ENCODE results near the gene PSMB8. TPM values are rescaled to one million over a fixed set of nuclear protein-coding genes. Genes with fewer than 3 reads are reported as not detected.
A peak's percentile ranks its signal among the peaks of the same experiment; 100 is the strongest.
"Not testable (repeated sequence)": the region's sequence is repeated elsewhere in the genome, so short reads cannot be mapped to it uniquely, and the experiment has no call there.

PSMB8 gene
- total RNA-seq, 3 donors from 2014 or later (not counting 1 experiment from before 2014, with no cell fraction given) = 160 to 170 (median 161) TPM

DNA sequence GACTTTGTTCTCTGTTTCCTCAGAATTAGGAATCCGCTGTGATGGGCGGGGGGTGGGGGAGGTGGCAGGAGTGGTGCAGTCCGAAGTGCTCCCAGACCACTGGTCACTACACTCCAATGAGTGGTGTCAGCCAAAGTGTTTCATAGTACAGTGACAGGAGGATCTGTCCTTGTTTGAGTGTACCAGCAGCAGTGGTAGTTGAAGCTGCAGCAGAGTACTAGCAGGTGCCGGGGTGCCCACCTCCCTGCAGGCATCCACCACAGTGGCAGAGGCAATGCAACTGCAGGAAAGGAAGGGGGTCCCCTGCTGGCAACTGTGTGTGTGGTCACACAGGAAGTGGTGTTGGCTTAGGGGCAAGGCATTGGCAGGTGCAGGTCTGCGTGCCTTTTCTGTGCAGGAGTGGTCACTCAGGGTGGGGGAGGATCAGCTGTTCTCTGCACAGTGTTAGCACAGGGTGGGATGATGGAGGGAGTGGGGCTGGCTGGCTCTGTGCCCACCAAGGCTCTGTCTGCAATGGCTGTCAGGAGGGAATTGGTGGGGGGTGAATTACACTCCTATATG lies 36.7 kb downstream of the PSMB8 start:
- Histone ChIP-seq H3K36me3 (ENCODE audit: control insufficient read depth, insufficient read depth, low read length) (no peaks in the 10 kb centered on the region), H3K9me3 (ENCODE audit: control insufficient read depth, insufficient read depth, low read length) (no peaks in the 10 kb centered on the region), H3K4me1 (ENCODE audit: control insufficient read depth, insufficient read depth, low read length) (peaks cover 8% of the 10 kb centered on the region), H3K4me3 (ENCODE audit: low read length) (no peak overlapping the region), H3K27me3 (ENCODE audit: control insufficient read depth, insufficient read depth, low read length) (peaks cover 2% of the 10 kb centered on the region), H3K27ac (ENCODE audit: low read length) (no peak overlapping the region)
- peaks cover 4 to 6% of the 10 kb centered on the region in 2 donors for H3K4me1 Mint-ChIP-seq
- H3K27me3 Mint-ChIP-seq (ENCODE audit: low read depth in 2 of 2) = peaks cover 31 to 44% of the 10 kb centered on the region in 2 donors
- no peaks in the 10 kb centered on the region for H3K36me3 Mint-ChIP-seq
- TF ChIP-seq, protein P1, sequence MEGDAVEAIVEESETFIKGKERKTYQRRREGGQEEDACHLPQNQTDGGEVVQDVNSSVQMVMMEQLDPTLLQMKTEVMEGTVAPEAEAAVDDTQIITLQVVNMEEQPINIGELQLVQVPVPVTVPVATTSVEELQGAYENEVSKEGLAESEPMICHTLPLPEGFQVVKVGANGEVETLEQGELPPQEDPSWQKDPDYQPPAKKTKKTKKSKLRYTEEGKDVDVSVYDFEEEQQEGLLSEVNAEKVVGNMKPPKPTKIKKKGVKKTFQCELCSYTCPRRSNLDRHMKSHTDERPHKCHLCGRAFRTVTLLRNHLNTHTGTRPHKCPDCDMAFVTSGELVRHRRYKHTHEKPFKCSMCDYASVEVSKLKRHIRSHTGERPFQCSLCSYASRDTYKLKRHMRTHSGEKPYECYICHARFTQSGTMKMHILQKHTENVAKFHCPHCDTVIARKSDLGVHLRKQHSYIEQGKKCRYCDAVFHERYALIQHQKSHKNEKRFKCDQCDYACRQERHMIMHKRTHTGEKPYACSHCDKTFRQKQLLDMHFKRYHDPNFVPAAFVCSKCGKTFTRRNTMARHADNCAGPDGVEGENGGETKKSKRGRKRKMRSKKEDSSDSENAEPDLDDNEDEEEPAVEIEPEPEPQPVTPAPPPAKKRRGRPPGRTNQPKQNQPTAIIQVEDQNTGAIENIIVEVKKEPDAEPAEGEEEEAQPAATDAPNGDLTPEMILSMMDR (IDR thresholded peaks at IDR 0.05) = no peak
- H3K27ac Mint-ChIP-seq = no peak overlapping the region
- DNase-seq = no peak
- ATAC-seq = peak; percentile 35 to 54 (median 36)
- WGBS (ENCODE audit: insufficient coverage) = 70% methylated on average over 5 of the region's 5 CpGs
- intact Hi-C loops (cut with micrococcal nuclease) = no loop called here
- H3K9me3 Mint-ChIP-seq = no peaks in the 10 kb centered on the region
- no peak overlapping the region for H3K4me3 Mint-ChIP-seq

DNA sequence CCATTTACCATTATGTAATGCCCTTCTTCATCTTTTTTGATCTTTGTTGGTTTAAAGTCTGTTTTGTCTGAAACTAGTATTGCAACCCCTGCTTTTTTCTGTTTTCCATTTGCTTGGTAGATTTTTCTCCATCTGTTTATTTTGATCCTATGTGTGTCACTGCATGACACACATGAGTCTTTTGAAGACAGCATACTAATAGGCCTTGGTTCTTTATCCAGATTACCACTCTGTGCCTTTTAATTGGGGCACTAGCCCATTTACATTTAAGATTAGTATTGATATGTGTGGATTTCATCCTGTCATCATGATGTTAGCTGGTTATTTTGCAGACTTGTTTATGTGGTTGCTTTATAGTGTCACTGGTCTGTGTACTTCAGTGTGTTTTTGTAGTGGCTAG lies 38.4 kb downstream of the PSMB8 start:
- H3K4me1 ChIP-seq (ENCODE audit: control insufficient read depth, insufficient read depth, low read length); H3K27ac Mint-ChIP-seq; H3K4me1 Mint-ChIP-seq; ATAC-seq; intact Hi-C loops (cut with micrococcal nuclease); H3K27ac ChIP-seq (ENCODE audit: low read length); H3K9me3 Mint-ChIP-seq; H3K4me3 Mint-ChIP-seq; H3K27me3 ChIP-seq (ENCODE audit: control insufficient read depth, insufficient read depth, low read length); H3K4me3 ChIP-seq (ENCODE audit: low read length); H3K36me3 ChIP-seq (ENCODE audit: control insufficient read depth, insufficient read depth, low read length); DNase-seq; H3K9me3 ChIP-seq (ENCODE audit: control insufficient read depth, insufficient read depth, low read length); H3K36me3 Mint-ChIP-seq: not testable (repeated sequence)
- peaks cover 39 to 58% of the 10 kb centered on the region in 2 donors for H3K27me3 Mint-ChIP-seq (ENCODE audit: low read depth in 2 of 2)

DNA sequence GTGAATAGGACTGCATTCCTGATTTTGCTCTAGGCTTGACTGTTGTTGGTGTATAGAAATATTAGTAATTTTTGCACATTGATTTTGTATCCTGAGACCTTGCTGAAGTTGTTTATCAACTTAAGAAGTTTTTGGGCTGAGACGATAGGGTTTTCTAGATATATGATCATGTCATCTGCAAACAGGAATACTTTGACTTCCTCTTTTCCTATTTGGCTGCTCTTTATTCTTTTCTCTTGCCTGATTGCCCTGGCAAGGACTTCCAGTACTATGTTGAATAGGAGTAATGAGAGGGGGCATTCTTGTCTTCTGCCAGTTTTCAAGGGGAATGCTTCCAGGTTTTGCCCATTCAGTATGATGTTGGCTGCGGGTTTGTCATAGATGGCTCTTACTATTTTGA lies 40.4 kb downstream of the PSMB8 start:
- intact Hi-C loops (cut with micrococcal nuclease) = no loop called here
- Mint-ChIP-seq H3K9me3 (peaks cover 0 to 7% of the 10 kb centered on the region in 2 donors), H3K27me3 (ENCODE audit: low read depth in 2 of 2) (peaks cover 44 to 66% of the 10 kb centered on the region in 2 donors), H3K4me3 (no peak overlapping the region), H3K27ac (no peak overlapping the region), H3K36me3 (peaks cover 7% of the 10 kb centered on the region), H3K4me1 (peaks cover 4 to 6% of the 10 kb centered on the region in 2 donors)
- peaks cover 6% of the 10 kb centered on the region for H3K9me3 ChIP-seq (ENCODE audit: control insufficient read depth, insufficient read depth, low read length)
- no peaks in the 10 kb centered on the region for H3K36me3 ChIP-seq (ENCODE audit: control insufficient read depth, insufficient read depth, low read length)
- H3K4me3 ChIP-seq (ENCODE audit: low read length) = no peak overlapping the region
- peaks cover 8% of the 10 kb centered on the region for H3K4me1 ChIP-seq (ENCODE audit: control insufficient read depth, insufficient read depth, low read length)
- H3K27me3 ChIP-seq (ENCODE audit: control insufficient read depth, insufficient read depth, low read length) = peaks cover 2% of the 10 kb centered on the region
- no peak overlapping the region for H3K27ac ChIP-seq (ENCODE audit: low read length)
- DNase-seq (no peak), ATAC-seq (no peak)
- 100% methylated on average over 1 of the region's 2 CpGs for WGBS (ENCODE audit: insufficient coverage)
- TF ChIP-seq, protein P1 (IDR thresholded peaks at IDR 0.05) = no peak

- H3K27me3 ChIP-seq (ENCODE audit: control insufficient read depth, insufficient read depth, low read length) = peaks cover 9% of the 10 kb centered on the region
- no peak for DNase-seq
- H3K27ac ChIP-seq (ENCODE audit: low read length) = no peak overlapping the region
- Mint-ChIP-seq H3K27me3 (ENCODE audit: low read depth in 2 of 2) (peaks cover 49 to 70% of the 10 kb centered on the region in 2 donors), H3K4me3 (no peak overlapping the region), H3K27ac (no peak overlapping the region), H3K4me1 (peaks cover 0 to 11% of the 10 kb centered on the region in 2 donors), H3K36me3 (peaks cover 7% of the 10 kb centered on the region), H3K9me3 (peaks cover 0 to 8% of the 10 kb centered on the region in 2 donors)
- TF ChIP-seq, protein P1 (IDR thresholded peaks at IDR 0.05) = no peak
- peaks cover 6% of the 10 kb centered on the region for H3K9me3 ChIP-seq (ENCODE audit: control insufficient read depth, insufficient read depth, low read length)
- peaks cover 12% of the 10 kb centered on the region for H3K4me1 ChIP-seq (ENCODE audit: control insufficient read depth, insufficient read depth, low read length)
- H3K36me3 ChIP-seq (ENCODE audit: control insufficient read depth, insufficient read depth, low read length) = no peaks in the 10 kb centered on the region
- WGBS (ENCODE audit: insufficient coverage) = 88% methylated on average over 2 of the region's 3 CpGs
- ATAC-seq = no peak
- H3K4me3 ChIP-seq (ENCODE audit: low read length) = no peak overlapping the region
- intact Hi-C loops (cut with micrococcal nuclease) = loop anchor here (5.0 kb wide), 1 partner anchor 367 kb away; no protein-coding TSS in a partner anchor
These were observed 44.1 kb downstream of the PSMB8 start for GRCh38 chr6:32799740-32800139.
